SK-N-SH treated with all-trans-retinoic acid at 6 μM for 48 hours (cell line): ENCODE data around the gene OR51T1.

Experiments used
- OSR1 ChIP-seq: fragments of 250-450 bp; sonication (Bioruptor Pico); IDR thresholded peaks from 2 replicates; pipeline ENCODE4 v1.8.0; 2022; ENCODE audit warnings: moderate library complexity, mild to moderate bottlenecking, inconsistent platforms
- PATZ1 ChIP-seq: fragments of 250-450 bp; sonication (Bioruptor Pico); IDR thresholded peaks from 2 replicates; pipeline ENCODE4 v1.8.0; 2020; ENCODE audit warnings: mild to moderate bottlenecking, moderate library complexity, borderline replicate concordance
- RARB ChIP-seq: fragments of 250-450 bp; sonication (Bioruptor Pico); IDR thresholded peaks from 2 replicates; pipeline ENCODE4 v1.8.0; 2021; ENCODE audit warnings: mild to moderate bottlenecking, moderate library complexity
- TCF4 ChIP-seq: fragments of 250-450 bp; sonication (Bioruptor Pico); IDR thresholded peaks from 2 replicates; pipeline ENCODE4 v1.8.0; 2021; ENCODE audit warnings: mild to moderate bottlenecking, moderate library complexity, borderline replicate concordance
- ZC3H10 ChIP-seq: fragments of 250-450 bp; sonication (Bioruptor Pico); IDR thresholded peaks from 2 replicates; pipeline ENCODE4 v1.5.1; 2021; ENCODE audit warnings: mild to moderate bottlenecking, moderate library complexity
- ZFP3 ChIP-seq: fragments of 250-450 bp; sonication (Bioruptor Pico); IDR thresholded peaks from 2 replicates; pipeline ENCODE4 v1.5.0; 2020; ENCODE audit warnings: mild to moderate bottlenecking, moderate library complexity
- ZFP30 ChIP-seq: fragments of 450-650 bp; formaldehyde crosslinking; IDR thresholded peaks from 2 replicates; pipeline ENCODE4 v1.5.0; 2022; ENCODE audit warnings: mild to moderate bottlenecking, moderate library complexity

GRCh38 chr11:4922304-4922703, 40.6 kb downstream of the OR51T1 start:
- TF ChIP-seq PATZ1 (no peak), ZFP3 (CRISPR knock-in tag) (no peak), ZFP30 (no peak), ZC3H10 (no peak), OSR1 (CRISPR knock-in tag) (no peak), TCF4 (CRISPR knock-in tag) (no peak), RARB (CRISPR knock-in tag) (no peak)
